HG03108 (cell line): ENCODE results near the gene SS18.
"Not testable (repeated sequence)": the region's sequence is repeated elsewhere in the genome, so short reads cannot be mapped to it uniquely, and the experiment has no call there.

Experiments used
- ATAC-seq: cut with Tn5 transposase; IDR thresholded peaks from one replicate; pipeline ENCODE4 v1.9.1; 2021; ENCODE audit warnings: moderate library complexity; ENCODE audit not compliant: unreplicated experiment

Gene SS18, protein sequence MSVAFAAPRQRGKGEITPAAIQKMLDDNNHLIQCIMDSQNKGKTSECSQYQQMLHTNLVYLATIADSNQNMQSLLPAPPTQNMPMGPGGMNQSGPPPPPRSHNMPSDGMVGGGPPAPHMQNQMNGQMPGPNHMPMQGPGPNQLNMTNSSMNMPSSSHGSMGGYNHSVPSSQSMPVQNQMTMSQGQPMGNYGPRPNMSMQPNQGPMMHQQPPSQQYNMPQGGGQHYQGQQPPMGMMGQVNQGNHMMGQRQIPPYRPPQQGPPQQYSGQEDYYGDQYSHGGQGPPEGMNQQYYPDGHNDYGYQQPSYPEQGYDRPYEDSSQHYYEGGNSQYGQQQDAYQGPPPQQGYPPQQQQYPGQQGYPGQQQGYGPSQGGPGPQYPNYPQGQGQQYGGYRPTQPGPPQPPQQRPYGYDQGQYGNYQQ

GRCh38 chr18:26090130-26091046, at the start of gene SS18:
Gene SS18, minus strand, starts transcription at chr18:26090613. Its CDS starts 44 bp downstream, at chr18:26090569.
- peak; percentile 80 for ATAC-seq

DNA sequence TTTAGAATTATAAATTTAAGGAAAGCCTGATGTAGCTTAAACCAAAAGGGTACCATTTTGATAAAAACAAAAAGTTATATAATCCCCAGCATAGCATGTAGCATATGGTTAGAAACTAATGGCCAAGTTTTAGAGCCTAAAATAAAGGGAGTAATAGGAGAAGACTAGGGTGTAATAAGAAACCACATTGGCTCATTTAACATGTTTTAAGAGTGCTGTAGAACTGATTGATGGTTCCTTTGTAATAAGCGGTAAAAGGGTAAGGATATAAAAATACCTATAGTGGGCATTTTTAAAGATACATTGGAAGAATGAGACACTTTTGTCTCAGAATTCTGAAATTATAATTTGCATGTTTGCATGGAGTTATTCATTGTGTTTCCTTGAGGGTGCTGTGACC, 45.1 kb upstream of the SS18 start:
- ATAC-seq, result no peak

- ATAC-seq, result no peak
Measured at GRCh38 chr18:26134107-26134506, 43.7 kb upstream of the SS18 start.

GRCh38 chr18:26133652-26134051, 43.2 kb upstream of the SS18 start, which contains the start of gene PSMA8:
Gene PSMA8, plus strand, starts transcription at chr18:26133869. Its CDS starts 97 bp downstream, at chr18:26133966.
- ATAC-seq, result no peak

- ATAC-seq, result not testable (repeated sequence)
Measured at GRCh38 chr18:26128192-26128591, 37.8 kb upstream of the SS18 start.

- no peak for ATAC-seq
Measured at GRCh38 chr18:26127786-26128185, 37.4 kb upstream of the SS18 start.

DNA sequence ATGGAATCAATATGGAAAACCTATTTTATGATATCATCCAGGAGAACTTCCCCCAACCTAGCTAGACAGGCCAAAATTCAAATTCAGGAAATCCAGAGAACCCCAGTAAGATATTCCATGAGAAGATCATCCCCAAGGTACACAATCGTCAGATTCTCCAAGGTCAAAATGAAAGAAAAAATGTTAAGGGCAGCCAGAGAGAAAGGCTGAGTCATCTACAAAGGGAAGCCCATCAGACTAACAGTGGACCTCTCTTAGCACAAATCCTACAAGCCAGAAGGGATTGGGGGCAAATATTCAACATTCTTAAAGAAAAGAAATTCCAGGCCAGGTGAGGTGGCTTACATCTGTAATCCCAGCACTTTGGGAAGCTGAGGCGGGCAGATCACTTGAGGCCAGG, 31.6 kb upstream of the SS18 start:
- not testable (repeated sequence) for ATAC-seq

- no peak for ATAC-seq
Measured at GRCh38 chr18:26121476-26121875, 31.1 kb upstream of the SS18 start.

DNA sequence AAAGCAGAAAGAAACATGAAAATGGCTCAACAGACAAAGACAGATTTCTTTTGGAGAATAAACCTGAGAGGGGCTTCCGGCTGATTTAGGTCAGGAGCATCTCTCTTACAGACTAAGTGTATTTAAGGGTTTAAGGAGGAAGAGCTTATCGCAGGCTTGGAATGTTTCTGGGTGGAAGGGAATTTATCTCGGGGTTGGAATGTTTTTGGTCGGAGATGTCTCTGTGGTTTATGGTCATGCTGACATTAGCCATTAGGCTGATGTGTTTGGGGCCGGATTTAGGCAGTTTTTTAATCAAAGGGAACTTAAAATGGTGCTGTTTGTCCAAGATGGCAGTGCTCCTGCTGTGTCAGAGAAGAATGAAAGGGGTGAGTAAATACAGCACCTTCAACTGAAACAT, 28.8 kb upstream of the SS18 start:
- ATAC-seq, result no peak

DNA sequence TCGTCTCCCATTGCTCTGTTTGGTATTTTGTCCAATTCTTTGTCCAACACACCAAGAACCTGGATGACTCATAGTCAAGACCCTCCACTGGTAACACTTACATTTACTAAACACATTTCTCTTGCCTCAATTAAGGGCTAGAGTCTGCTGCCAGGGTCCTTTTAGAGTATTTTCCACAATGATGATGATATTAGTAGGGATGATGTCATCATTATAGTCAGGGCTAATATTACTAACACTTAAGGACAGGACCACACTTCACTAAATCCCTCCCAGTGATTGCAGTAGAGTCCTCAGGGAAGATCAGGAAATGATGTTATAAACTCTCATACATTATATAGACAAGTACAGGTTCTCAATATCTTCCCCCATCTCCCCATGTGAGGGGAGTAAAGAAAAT, 13.6 kb upstream of the SS18 start:
- ATAC-seq, result no peak

DNA sequence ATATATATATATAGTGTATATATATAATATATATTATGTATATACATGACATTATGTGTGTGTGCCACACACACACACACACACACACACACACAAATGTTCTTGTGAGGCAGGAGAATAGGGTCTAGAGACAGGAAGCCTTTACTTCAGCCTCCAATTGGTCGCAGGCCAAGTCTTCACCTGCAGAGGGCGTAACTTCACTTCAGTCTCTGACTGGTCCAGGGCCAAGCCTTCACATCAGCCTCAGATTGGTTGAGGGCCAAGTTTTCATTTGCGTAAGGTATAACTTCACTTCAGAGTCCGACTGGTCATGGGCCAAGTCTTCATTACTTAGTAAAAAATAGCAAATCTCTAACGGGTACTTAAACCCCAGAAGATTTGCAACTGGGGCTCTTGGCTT, 13.2 kb upstream of the SS18 start:
- ATAC-seq, result no peak

DNA sequence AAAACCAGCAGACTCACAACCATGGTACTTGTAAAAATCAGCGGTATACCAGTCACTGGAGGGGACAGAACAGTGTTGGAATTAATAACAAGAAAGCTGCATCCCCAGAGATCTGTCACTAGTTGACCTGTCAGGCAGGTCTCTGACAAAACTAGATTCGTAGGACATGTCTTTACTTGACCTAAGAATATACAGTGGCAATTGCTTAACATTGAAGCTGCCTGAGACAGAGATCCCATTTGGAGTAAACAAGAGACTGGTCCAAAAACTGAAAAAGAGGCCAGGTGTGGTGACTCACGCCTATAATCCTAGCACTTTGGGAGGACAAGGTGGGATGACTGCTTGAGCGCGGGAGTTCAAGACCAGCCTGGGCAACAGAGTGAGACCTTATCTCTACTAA, 7.2 kb upstream of the SS18 start:
- ATAC-seq, result no peak

GRCh38 chr18:26096852-26097251, 6.4 kb upstream of the SS18 start:
- ATAC-seq, result no peak

GRCh38 chr18:26091047-26091630, 726 bp upstream of the SS18 start:
- peak; percentile 31 for ATAC-seq

- ATAC-seq, result peak; percentile 14
Measured at GRCh38 chr18:26089293-26090129, 902 bp downstream of the SS18 start.

DNA sequence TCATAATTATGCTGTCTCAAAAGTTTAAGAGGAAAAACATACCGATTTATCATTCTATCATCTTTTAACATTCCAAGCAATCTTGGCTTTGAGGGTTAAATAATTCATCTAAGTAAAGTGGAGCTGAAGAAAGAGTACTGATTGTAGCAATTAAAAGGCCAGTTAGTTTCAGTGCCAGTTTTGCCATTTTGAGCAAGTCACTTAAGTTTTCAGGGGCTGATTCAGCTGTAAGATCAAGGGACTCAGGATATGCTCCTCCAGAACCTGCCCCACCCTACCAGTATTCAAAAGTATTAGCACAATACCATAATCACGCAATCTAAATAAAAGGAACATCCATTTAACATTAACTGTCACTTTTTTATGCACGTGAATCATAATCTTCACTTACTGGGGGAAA, 1.9 kb downstream of the SS18 start:
- ATAC-seq, result no peak

GRCh38 chr18:26086959-26087358, 3.5 kb downstream of the SS18 start:
- no peak for ATAC-seq

GRCh38 chr18:26085056-26085455, 5.4 kb downstream of the SS18 start:
- ATAC-seq, result no peak

- ATAC-seq, result no peak
Measured at GRCh38 chr18:26083099-26083498, 7.3 kb downstream of the SS18 start.

DNA sequence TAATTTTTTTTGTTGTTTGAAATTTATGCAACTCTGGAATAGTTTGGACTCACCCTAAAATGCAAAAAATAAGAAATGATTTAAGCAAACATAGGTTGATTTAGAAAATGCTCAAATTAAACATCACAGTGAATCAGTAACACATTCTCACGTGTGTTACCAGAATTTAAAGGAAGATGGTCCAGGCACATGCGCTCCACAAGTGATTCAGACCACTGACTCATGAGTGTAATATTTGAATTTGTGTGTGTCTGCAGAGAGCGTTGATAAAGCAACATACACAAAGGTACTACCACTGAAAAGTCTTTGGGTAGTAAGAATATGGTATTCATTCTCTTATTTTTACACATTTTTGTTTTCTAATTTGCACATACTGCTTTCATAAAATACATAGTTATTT, 7.9 kb downstream of the SS18 start:
- no peak for ATAC-seq

DNA sequence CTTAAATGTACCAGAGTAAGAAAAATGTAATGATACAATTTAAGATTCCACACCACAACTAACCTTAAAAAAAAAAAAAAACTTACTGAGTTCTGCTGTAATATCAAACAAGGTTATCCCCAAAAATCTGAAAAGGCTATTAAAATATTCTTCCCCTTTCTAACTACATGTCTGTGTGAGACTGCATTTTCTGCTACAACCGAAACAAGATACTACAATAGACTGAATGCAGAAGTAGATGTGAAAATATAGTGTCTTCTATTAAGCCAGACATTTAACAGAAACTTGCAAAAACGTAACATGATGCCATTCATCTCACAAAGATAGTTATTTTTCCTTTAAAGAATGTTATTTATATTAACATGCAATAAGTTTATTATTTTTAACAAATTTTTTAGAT, 16.2 kb downstream of the SS18 start:
- ATAC-seq, result no peak
